Measurements from ENCODE around the gene MTX3.

MTX3 gene

DNA sequence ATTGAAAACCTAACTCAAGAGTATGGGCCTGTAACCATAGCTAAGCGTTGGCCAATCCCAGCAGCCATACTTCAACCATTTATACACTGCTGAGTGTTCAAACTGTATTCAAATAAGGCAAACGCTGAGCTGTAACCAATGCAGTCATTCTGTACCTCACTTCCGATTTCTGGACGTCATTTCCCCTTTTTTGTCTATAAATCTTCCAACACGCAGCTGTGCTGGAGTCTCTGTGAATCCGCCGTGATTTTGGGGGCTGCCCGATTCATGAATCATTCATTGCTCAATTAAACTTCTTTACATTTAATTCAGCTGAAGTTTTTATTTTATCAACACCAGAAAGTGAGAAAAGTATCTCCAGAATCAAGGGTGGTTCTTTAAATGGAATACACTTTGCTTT lies 31.7 kb downstream of the MTX3 start:
- H3K9me3 Mint-ChIP-seq, result peaks cover 19% of the 10 kb centered on the region
- no peak for DNase-seq
- no peaks in the 10 kb centered on the region for H3K27me3 Mint-ChIP-seq (ENCODE audit: low read depth, poor library complexity)
- no peaks in the 10 kb centered on the region for H3K36me3 Mint-ChIP-seq (ENCODE audit: low read depth)
- no peak overlapping the region for H3K4me3 Mint-ChIP-seq
- no peak overlapping the region for H3K27ac Mint-ChIP-seq
- TF ChIP-seq, protein P1, sequence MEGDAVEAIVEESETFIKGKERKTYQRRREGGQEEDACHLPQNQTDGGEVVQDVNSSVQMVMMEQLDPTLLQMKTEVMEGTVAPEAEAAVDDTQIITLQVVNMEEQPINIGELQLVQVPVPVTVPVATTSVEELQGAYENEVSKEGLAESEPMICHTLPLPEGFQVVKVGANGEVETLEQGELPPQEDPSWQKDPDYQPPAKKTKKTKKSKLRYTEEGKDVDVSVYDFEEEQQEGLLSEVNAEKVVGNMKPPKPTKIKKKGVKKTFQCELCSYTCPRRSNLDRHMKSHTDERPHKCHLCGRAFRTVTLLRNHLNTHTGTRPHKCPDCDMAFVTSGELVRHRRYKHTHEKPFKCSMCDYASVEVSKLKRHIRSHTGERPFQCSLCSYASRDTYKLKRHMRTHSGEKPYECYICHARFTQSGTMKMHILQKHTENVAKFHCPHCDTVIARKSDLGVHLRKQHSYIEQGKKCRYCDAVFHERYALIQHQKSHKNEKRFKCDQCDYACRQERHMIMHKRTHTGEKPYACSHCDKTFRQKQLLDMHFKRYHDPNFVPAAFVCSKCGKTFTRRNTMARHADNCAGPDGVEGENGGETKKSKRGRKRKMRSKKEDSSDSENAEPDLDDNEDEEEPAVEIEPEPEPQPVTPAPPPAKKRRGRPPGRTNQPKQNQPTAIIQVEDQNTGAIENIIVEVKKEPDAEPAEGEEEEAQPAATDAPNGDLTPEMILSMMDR (IDR thresholded peaks at IDR 0.05), result no peak
- peaks cover 54% of the 10 kb centered on the region for H3K4me1 Mint-ChIP-seq

DNA sequence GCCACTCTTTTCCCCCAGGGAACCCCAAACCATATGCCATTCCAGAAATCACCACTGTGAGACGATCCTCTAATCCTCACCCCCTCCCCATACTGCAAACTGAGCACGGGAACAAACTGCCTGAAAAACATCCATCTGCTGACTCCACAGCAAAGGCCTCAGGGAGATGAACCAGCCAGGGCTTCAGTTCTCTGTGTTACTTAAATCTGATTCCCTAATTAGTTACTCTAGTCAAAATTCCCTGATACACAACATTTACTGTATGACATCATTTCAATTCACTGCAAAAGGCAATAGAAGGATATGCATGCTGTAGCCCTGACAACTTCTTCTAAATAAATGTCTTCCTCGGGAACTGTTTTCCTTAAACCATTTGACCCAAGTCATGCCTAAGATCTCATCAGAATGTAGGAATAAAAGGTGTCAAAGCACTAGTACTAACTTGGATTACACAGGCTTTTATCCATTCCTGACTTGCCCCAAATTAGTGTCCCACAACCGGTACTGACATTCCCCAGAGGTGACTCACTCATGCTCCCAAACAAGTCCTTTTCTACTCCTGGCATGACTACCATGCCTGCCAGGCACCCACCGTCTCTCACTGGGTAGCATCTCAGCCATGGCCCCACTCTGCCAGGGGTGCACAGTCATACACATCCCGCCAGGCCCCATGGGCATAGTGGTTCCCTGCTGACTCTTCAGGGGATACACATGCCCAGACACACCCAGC lies 35.0 kb downstream of the MTX3 start:
- Mint-ChIP-seq H3K36me3 (ENCODE audit: low read depth) (no peaks in the 10 kb centered on the region), H3K27ac (no peak overlapping the region), H3K9me3 (peaks cover 19% of the 10 kb centered on the region), H3K27me3 (ENCODE audit: low read depth, poor library complexity) (no peaks in the 10 kb centered on the region), H3K4me1 (peaks cover 26% of the 10 kb centered on the region), H3K4me3 (no peak overlapping the region)
- DNase-seq, result no peak
- TF ChIP-seq, protein P1 (IDR thresholded peaks at IDR 0.05), result no peak

DNA sequence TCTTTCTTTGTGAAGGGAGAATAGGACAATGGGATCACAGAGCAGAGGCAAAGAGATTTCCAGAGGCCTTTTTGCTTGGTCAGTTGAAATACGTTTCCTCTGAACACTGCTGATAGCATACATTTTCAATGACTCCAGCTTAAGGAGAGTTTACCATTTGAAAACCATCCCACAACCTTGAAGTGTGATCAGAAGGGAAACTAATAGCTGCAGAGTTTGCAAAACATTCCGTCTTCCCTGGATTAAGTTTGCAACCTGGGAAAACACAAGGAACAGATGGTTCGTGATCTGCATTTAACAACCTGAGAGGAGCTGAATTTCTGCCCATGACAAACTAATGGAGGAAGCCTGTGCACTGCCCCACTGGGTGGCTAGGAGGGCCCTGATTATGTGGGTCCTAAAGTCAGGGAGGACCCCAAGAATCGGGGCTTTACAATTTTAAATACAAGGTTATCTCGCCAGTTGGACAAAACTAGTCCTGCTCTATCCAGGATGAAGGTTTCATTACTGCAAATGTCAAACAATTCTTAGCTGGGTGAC lies 35.6 kb downstream of the MTX3 start:
- peaks cover 19% of the 10 kb centered on the region for H3K9me3 Mint-ChIP-seq
- TF ChIP-seq, protein P1 (IDR thresholded peaks at IDR 0.05), result no peak
- no peaks in the 10 kb centered on the region for H3K36me3 Mint-ChIP-seq (ENCODE audit: low read depth)
- H3K27me3 Mint-ChIP-seq (ENCODE audit: low read depth, poor library complexity), result peaks cover under 1% of the 10 kb centered on the region
- H3K4me3 Mint-ChIP-seq, result no peak overlapping the region
- peaks cover 26% of the 10 kb centered on the region for H3K4me1 Mint-ChIP-seq
- H3K27ac Mint-ChIP-seq, result peak overlapping the region; percentile 26
- no peak for DNase-seq

DNA sequence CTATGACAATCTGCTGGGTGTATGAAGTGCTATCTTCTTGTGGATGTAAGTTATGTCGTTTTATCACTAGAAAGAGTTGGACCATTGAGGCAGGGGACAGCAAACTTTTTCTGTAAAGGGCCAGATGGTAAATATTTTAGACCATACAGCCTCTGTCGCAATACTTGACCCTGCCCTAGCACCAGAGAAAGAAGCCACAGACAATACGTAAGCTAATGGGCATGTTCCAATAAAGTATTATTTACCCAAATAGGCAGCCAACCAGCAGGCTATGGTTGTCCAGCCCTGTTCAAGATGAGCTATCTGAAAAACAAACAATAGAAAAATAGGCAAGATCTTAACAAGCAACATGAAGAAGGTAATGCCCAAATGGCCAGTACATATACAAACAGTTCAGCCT lies 36.4 kb downstream of the MTX3 start:
- Mint-ChIP-seq H3K9me3 (peaks cover 19% of the 10 kb centered on the region), H3K4me3 (no peak overlapping the region), H3K4me1 (peaks cover 26% of the 10 kb centered on the region), H3K27me3 (ENCODE audit: low read depth, poor library complexity) (peaks cover 8% of the 10 kb centered on the region), H3K27ac (no peak overlapping the region), H3K36me3 (ENCODE audit: low read depth) (no peaks in the 10 kb centered on the region)
- no peak for DNase-seq
- TF ChIP-seq, protein P1 (IDR thresholded peaks at IDR 0.05), result no peak

DNA sequence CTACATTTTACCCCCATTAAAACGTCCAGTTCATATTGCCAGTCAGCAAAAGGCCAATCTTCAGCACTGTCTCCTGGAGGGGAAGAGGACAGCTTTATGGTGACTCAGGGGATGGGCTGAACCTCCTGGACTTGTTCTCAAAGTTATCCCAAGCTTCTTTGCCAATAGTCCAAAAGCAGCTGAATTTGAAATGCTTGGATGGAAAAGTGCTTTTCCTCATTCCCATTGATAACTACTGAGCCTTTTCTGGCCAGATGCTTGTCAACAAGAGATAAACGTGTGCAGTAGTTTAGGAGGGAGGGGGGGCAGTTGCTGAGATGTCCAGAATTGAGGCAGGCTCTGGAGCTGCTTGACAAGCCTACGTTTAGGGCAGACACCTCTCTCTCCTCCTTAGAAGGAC lies 43.5 kb downstream of the MTX3 start:
- Mint-ChIP-seq H3K27ac (no peak overlapping the region), H3K27me3 (ENCODE audit: low read depth, poor library complexity) (peaks cover 11% of the 10 kb centered on the region), H3K36me3 (ENCODE audit: low read depth) (no peaks in the 10 kb centered on the region), H3K4me1 (no peaks in the 10 kb centered on the region), H3K9me3 (no peaks in the 10 kb centered on the region), H3K4me3 (no peak overlapping the region)
- TF ChIP-seq, protein P1 (IDR thresholded peaks at IDR 0.05), result no peak
- DNase-seq, result no peak

DNA sequence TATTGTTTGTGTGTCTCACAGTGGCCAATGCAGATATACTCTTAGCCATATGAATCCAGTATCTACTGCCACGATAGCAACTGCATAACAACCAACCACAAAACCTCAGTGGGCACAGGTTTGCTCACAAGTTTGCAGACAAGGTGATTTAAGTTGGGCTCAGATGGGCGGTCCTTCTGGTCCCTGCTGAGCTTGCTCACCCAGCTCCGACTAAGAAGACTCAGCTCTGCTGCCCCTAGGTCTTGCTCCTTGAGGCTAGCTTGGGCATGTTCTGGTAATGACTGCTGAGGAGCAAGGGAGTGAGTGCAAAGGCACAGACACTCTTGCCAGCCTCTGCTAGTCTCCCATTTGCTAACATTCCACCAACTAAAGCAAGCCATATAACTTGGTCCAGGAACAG lies 52.6 kb downstream of the MTX3 start:
- Mint-ChIP-seq H3K9me3 (no peaks in the 10 kb centered on the region), H3K4me1 (no peaks in the 10 kb centered on the region), H3K36me3 (ENCODE audit: low read depth) (no peaks in the 10 kb centered on the region), H3K27ac (no peak overlapping the region), H3K27me3 (ENCODE audit: low read depth, poor library complexity) (no peaks in the 10 kb centered on the region), H3K4me3 (no peak overlapping the region)
- TF ChIP-seq, protein P1 (IDR thresholded peaks at IDR 0.05), result no peak
- DNase-seq, result no peak
